ENCODE measurements around the gene UBE3D. TPM values are rescaled to one million over a fixed set of nuclear protein-coding genes. Genes with fewer than 3 reads are reported as not detected.

The UBE3D gene
- total and polyA plus RNA-seq, 7 donors = 1.6 to 10.7 (median 8.0) TPM

GRCh38 chr6:82904860-82905259 is 160.8 kb downstream of the UBE3D start:
- 95 to 96% methylated on average over 1 of the region's 1 CpG for WGBS, 2 donors
- Histone ChIP-seq H3K27me3 (no peaks in the 10 kb centered on the region), H3K9me3 (no peaks in the 10 kb centered on the region), H3K4me3 (no peak overlapping the region), H3K36me3 (no peaks in the 10 kb centered on the region), H3K4me1 (no peaks in the 10 kb centered on the region), H3K27ac (no peak overlapping the region)
- intact Hi-C loops (cut with DNase I) = no loop called here
- no peak for DNase-seq
- TF ChIP-seq, protein P1, sequence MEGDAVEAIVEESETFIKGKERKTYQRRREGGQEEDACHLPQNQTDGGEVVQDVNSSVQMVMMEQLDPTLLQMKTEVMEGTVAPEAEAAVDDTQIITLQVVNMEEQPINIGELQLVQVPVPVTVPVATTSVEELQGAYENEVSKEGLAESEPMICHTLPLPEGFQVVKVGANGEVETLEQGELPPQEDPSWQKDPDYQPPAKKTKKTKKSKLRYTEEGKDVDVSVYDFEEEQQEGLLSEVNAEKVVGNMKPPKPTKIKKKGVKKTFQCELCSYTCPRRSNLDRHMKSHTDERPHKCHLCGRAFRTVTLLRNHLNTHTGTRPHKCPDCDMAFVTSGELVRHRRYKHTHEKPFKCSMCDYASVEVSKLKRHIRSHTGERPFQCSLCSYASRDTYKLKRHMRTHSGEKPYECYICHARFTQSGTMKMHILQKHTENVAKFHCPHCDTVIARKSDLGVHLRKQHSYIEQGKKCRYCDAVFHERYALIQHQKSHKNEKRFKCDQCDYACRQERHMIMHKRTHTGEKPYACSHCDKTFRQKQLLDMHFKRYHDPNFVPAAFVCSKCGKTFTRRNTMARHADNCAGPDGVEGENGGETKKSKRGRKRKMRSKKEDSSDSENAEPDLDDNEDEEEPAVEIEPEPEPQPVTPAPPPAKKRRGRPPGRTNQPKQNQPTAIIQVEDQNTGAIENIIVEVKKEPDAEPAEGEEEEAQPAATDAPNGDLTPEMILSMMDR (IDR thresholded peaks at IDR 0.05) = no peak
- TF ChIP-seq POLR2A (IDR thresholded peaks at IDR 0.05) = no peak
- no peak for TF ChIP-seq EP300 (IDR thresholded peaks at IDR 0.05)
- no peak for TF ChIP-seq POLR2AphosphoS5 (IDR thresholded peaks at IDR 0.05)

GRCh38 chr6:82904257-82904656 is 161.4 kb downstream of the UBE3D start:
- WGBS, 2 donors = 88 to 89% methylated on average over 4 of the region's 4 CpGs
- Histone ChIP-seq H3K36me3 (no peaks in the 10 kb centered on the region), H3K4me3 (no peak overlapping the region), H3K9me3 (no peaks in the 10 kb centered on the region), H3K27ac (no peak overlapping the region), H3K27me3 (no peaks in the 10 kb centered on the region), H3K4me1 (no peaks in the 10 kb centered on the region)
- TF ChIP-seq, protein P1 (IDR thresholded peaks at IDR 0.05) = no peak
- TF ChIP-seq POLR2A (IDR thresholded peaks at IDR 0.05) (no peak), POLR2AphosphoS5 (IDR thresholded peaks at IDR 0.05) (no peak), EP300 (IDR thresholded peaks at IDR 0.05) (no peak)
- intact Hi-C loops (cut with DNase I) = no loop called here
- DNase-seq = no peak

- TF ChIP-seq EP300 (IDR thresholded peaks at IDR 0.05) (no peak), POLR2AphosphoS5 (IDR thresholded peaks at IDR 0.05) (no peak), POLR2A (IDR thresholded peaks at IDR 0.05) (no peak)
- TF ChIP-seq, protein P1 (IDR thresholded peaks at IDR 0.05) = no peak
- no peak for DNase-seq
- Histone ChIP-seq H3K36me3 (no peaks in the 10 kb centered on the region), H3K27me3 (no peaks in the 10 kb centered on the region), H3K4me3 (no peak overlapping the region), H3K4me1 (no peaks in the 10 kb centered on the region), H3K27ac (no peak overlapping the region), H3K9me3 (no peaks in the 10 kb centered on the region)
- 63 to 92% methylated on average over 2 of the region's 2 CpGs for WGBS, 2 donors
- intact Hi-C loops (cut with DNase I) = no loop called here
Measured at GRCh38 chr6:82902290-82902689, 163.4 kb downstream of the UBE3D start.

GRCh38 chr6:82894653-82895259 is 170.9 kb downstream of the UBE3D start:
- 97% methylated on average over 6 of the region's 6 CpGs for WGBS, 2 donors
- H3K36me3 ChIP-seq = no peaks in the 10 kb centered on the region
- no peak for TF ChIP-seq POLR2AphosphoS5 (IDR thresholded peaks at IDR 0.05)
- no peak for TF ChIP-seq POLR2A (IDR thresholded peaks at IDR 0.05)
- TF ChIP-seq EP300 (IDR thresholded peaks at IDR 0.05) = no peak
- TF ChIP-seq, protein P1 (IDR thresholded peaks at IDR 0.05) = no peak

More at GRCh38 chr6:82894653-82895259, 170.9 kb downstream of the UBE3D start:
- Histone ChIP-seq H3K4me3 (no peak overlapping the region), H3K27ac (no peak overlapping the region), H3K4me1 (no peaks in the 10 kb centered on the region), H3K9me3 (no peaks in the 10 kb centered on the region), H3K27me3 (no peaks in the 10 kb centered on the region)
- no peak for DNase-seq
- intact Hi-C loops (cut with DNase I) = no loop called here

Measured in sigmoid colon (tissue), 7 donors.